Progenitor cell of endocrine pancreas (in vitro differentiated cells): ENCODE results near the gene PRKN. TPM values are rescaled to one million over a fixed set of nuclear protein-coding genes. Genes with fewer than 3 reads are reported as not detected.

ENCODE experiments used
- DNase-seq: peaks from one replicate; pipeline ENCODE4 v3.0.0; 2021; ENCODE audit warnings: low spot score; ENCODE audit not compliant: unreplicated experiment
- H3K27ac Mint-ChIP-seq: 2 replicates; pipeline ENCODE4 v1.8.0; 2021; ENCODE audit warnings: mild to moderate bottlenecking, moderate library complexity, mixed read lengths
- H3K27me3 Mint-ChIP-seq: 2 replicates; pipeline ENCODE4 v1.8.0; 2021; ENCODE audit warnings: mixed read lengths
- H3K36me3 Mint-ChIP-seq: 2 replicates; pipeline ENCODE4 v1.8.0; 2022; ENCODE audit warnings: mixed read lengths; ENCODE audit not compliant: insufficient read depth
- H3K4me1 Mint-ChIP-seq: 2 replicates; pipeline ENCODE4 v1.8.0; 2021; ENCODE audit warnings: low read depth, mixed read lengths
- H3K4me3 Mint-ChIP-seq: 2 replicates; pipeline ENCODE4 v1.8.0; 2021; ENCODE audit warnings: low read depth, mild to moderate bottlenecking, moderate library complexity, mixed read lengths
- H3K9me3 Mint-ChIP-seq: 2 replicates; pipeline ENCODE4 v1.8.0; 2021; ENCODE audit warnings: low read depth, mixed read lengths
- total RNA-seq: library from RNA; stranded (reverse); gene quantifications from 2 replicates; pipeline ENCODE4 v1.2.1, GENCODE V29; 2021
- TF ChIP-seq, protein P1 (sequence below): fragments of 200-600 bp; sonication (generic); IDR thresholded peaks from one replicate; pipeline ENCODE4 v1.5.0; 2021; ENCODE audit warnings: antibody characterized with exemption, mild to moderate bottlenecking; ENCODE audit not compliant: unreplicated experiment

Gene PRKN
- total RNA-seq, 1 donor from 2014 or later: 4.6 TPM

DNA sequence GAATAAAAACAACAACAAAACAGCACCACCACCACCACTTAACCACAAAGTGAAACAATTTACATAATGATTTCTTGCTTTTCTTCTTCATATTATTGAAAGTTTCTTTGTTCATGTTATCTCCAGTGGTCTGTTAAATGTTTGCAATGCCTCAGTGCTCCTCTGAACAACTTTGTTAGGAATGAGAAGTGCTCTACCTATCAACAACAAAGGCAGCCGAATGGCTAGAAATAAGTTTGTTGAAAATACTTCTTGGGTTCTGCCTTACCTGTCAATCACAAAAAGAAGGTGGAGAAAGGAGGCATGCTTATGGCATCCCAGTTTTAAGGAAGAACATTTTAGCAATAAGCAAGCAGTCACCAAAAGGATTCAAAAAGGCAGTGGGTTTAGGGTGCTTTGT is 490.2 kb downstream of the PRKN start:
- TF ChIP-seq, protein P1, sequence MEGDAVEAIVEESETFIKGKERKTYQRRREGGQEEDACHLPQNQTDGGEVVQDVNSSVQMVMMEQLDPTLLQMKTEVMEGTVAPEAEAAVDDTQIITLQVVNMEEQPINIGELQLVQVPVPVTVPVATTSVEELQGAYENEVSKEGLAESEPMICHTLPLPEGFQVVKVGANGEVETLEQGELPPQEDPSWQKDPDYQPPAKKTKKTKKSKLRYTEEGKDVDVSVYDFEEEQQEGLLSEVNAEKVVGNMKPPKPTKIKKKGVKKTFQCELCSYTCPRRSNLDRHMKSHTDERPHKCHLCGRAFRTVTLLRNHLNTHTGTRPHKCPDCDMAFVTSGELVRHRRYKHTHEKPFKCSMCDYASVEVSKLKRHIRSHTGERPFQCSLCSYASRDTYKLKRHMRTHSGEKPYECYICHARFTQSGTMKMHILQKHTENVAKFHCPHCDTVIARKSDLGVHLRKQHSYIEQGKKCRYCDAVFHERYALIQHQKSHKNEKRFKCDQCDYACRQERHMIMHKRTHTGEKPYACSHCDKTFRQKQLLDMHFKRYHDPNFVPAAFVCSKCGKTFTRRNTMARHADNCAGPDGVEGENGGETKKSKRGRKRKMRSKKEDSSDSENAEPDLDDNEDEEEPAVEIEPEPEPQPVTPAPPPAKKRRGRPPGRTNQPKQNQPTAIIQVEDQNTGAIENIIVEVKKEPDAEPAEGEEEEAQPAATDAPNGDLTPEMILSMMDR: no peak
- H3K36me3 Mint-ChIP-seq: no peaks in the 10 kb centered on the region
- no peaks in the 10 kb centered on the region for H3K9me3 Mint-ChIP-seq
- peaks cover 6% of the 10 kb centered on the region for H3K4me1 Mint-ChIP-seq
- DNase-seq: no peak
- H3K27me3 Mint-ChIP-seq: peaks cover under 1% of the 10 kb centered on the region
- no peak overlapping the region for H3K27ac Mint-ChIP-seq
- H3K4me3 Mint-ChIP-seq: no peak overlapping the region

DNA sequence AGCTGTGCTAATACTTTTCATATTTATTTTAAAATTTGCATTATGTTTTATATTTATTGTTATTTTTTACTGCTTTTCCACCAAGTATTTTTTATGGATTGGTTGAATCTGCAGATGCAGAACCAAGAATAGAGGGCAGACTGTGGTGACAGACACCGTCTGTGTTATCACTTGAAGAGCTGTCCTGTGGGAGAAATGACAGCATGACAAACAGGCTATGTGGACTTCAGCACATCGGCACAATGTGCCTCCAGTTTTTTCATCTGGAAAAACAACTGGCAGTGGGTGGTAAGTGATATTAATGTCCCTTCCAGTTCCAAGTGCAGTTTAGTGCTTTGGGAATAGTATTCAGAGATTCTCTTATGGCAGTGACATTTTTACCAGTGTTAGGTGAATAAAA is 492.9 kb downstream of the PRKN start:
- DNase-seq: no peak

DNA sequence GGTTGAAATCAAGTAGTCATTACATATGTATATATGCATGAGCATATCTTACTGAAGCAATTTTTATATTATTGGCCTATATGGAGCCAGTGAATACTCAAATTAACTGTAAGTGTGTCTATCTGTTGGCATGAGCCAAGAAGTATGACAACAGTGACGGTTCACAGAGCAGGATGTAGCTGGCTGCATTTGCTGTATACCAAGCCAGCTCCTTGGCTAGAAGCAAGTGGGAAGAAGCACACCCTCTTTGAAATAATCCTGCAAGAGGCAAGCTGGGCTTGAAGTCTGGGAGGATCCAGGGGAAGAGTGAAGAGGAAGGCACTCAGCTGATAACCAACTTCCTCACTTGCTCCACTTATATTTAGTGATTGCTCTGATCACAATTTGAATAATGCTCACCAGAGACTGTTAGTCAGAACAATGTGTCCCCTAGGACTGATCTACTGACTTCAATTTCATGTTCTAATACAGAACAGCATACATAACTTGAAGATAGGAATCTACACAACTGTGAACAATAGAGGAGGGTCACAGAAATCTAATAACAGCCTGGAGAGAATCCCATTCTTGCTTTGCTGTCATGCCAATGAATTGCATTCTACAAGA is 497.3 kb downstream of the PRKN start:
- Mint-ChIP-seq H3K4me3 (no peak overlapping the region), H3K9me3 (no peaks in the 10 kb centered on the region), H3K36me3 (no peaks in the 10 kb centered on the region), H3K27me3 (peaks cover 23% of the 10 kb centered on the region), H3K4me1 (peaks cover 2% of the 10 kb centered on the region), H3K27ac (no peak overlapping the region)
- TF ChIP-seq, protein P1: no peak
- no peak for DNase-seq

More for the DNA sequence above, 492.9 kb downstream of the PRKN start:
- no peaks in the 10 kb centered on the region for H3K9me3 Mint-ChIP-seq
- TF ChIP-seq, protein P1: no peak
- H3K36me3 Mint-ChIP-seq: no peaks in the 10 kb centered on the region
- H3K27ac Mint-ChIP-seq: no peak overlapping the region
- peaks cover 10% of the 10 kb centered on the region for H3K27me3 Mint-ChIP-seq
- peaks cover 8% of the 10 kb centered on the region for H3K4me1 Mint-ChIP-seq
- H3K4me3 Mint-ChIP-seq: no peak overlapping the region

DNA sequence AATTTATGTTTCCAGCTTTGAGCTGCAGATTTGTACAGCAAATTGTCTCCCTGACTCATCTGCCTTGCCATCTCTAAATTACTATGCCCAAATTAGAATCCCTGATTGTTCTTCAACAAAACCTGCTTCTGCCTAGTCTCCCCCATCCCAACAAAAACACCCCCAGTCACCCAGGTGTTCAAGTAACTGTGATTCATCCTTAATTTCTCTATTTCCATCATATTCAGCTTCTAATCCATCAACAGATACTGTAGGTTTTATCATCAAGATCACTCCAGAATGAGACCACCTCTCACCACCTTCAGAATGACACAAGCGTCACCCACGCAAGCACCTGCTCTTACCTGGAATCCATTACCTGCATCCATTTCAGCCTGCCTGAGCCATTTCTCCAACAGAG is 498.5 kb downstream of the PRKN start:
- H3K27ac Mint-ChIP-seq: no peak overlapping the region
- peaks cover 2% of the 10 kb centered on the region for H3K4me1 Mint-ChIP-seq
- DNase-seq: no peak
- H3K27me3 Mint-ChIP-seq: peaks cover 23% of the 10 kb centered on the region
- TF ChIP-seq, protein P1: no peak
- no peaks in the 10 kb centered on the region for H3K9me3 Mint-ChIP-seq
- H3K36me3 Mint-ChIP-seq: no peaks in the 10 kb centered on the region
- H3K4me3 Mint-ChIP-seq: no peak overlapping the region

DNA sequence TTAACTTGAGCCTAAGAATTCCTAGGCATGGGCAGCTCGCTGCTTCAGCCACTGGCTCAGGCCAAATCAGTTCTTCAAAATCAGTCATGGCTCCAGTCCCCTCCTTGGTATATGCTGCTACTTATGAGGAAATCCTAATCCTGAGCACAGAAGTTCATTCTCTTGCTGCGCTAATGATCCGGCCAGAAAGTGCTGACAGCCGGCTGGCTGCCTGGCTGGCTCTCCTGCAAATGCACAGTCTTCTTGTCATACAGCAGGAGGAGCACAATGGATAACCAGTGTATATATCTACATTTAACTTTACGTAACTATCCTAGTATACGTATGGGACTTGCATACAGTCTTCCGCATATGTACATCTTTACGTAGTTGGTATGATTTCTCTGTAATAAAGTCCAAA is 500.8 kb downstream of the PRKN start:
- H3K4me1 Mint-ChIP-seq: no peaks in the 10 kb centered on the region
- H3K27me3 Mint-ChIP-seq: peaks cover 20% of the 10 kb centered on the region
- H3K36me3 Mint-ChIP-seq: no peaks in the 10 kb centered on the region
- no peak overlapping the region for H3K4me3 Mint-ChIP-seq
- no peaks in the 10 kb centered on the region for H3K9me3 Mint-ChIP-seq
- H3K27ac Mint-ChIP-seq: no peak overlapping the region
- DNase-seq: no peak
- TF ChIP-seq, protein P1: no peak
